Mesenchymal stem cell (in vitro differentiated cells and primary cell): ENCODE measurements around the gene BARX1.
"Not testable (repeated sequence)": the region's sequence is repeated elsewhere in the genome, so short reads cannot be mapped to it uniquely, and the experiment has no call there.

Experiments used
- DNase-seq: peaks from one replicate; pipeline ENCODE4 v3.0.0-alpha.2; 2013
- H2AFZ ChIP-seq: one replicate; pipeline ENCODE4 v1.6.1; 2013; ENCODE audit warnings: low read depth, mild to moderate bottlenecking, control low read depth, inconsistent platforms, low read length, moderate library complexity
- H2AK5ac ChIP-seq: 2 replicates; pipeline ENCODE4 v1.6.1; 2013; ENCODE audit warnings: low read length, moderate library complexity, mild to moderate bottlenecking, inconsistent platforms; ENCODE audit not compliant: severe bottlenecking
- H2BK120ac ChIP-seq: one replicate; pipeline ENCODE4 v1.6.1; 2013; ENCODE audit warnings: low read depth, mild to moderate bottlenecking, inconsistent platforms, low read length, moderate library complexity
- H2BK12ac ChIP-seq, 2 experiments: one replicate each; pipeline ENCODE4 v1.6.1; 2013; ENCODE audit warnings: inconsistent platforms in 2 of 2, low read length in 2 of 2, mild to moderate bottlenecking in 2 of 2, moderate library complexity in 2 of 2, control low read depth in 1 of 2
- H2BK15ac ChIP-seq: one replicate; pipeline ENCODE4 v1.6.1; 2013; ENCODE audit warnings: mild to moderate bottlenecking, low read depth, inconsistent platforms; ENCODE audit not compliant: poor library complexity, severe bottlenecking
- H2BK5ac ChIP-seq: 2 replicates; pipeline ENCODE4 v1.6.1; 2013; ENCODE audit warnings: low read depth, mild to moderate bottlenecking, low read length, control low read depth, inconsistent platforms; ENCODE audit not compliant: poor library complexity, severe bottlenecking
- H3K14ac ChIP-seq, 2 experiments: one replicate each; pipeline ENCODE4 v1.6.1; 2013; ENCODE audit warnings: inconsistent platforms in 2 of 2, low read length in 2 of 2, control low read depth in 1 of 2, mild to moderate bottlenecking in 1 of 2, moderate library complexity in 1 of 2
- H3K18ac ChIP-seq, 2 experiments: one replicate each; pipeline ENCODE4 v1.6.1; 2013; ENCODE audit warnings: inconsistent platforms in 2 of 2, low read length in 2 of 2, control low read depth in 1 of 2, low read depth in 1 of 2, mild to moderate bottlenecking in 1 of 2
- H3K23ac ChIP-seq, 2 experiments: one replicate each; pipeline ENCODE4 v1.6.1; 2013; ENCODE audit warnings: inconsistent platforms in 2 of 2, low read length in 2 of 2, mild to moderate bottlenecking in 2 of 2, moderate library complexity in 2 of 2, control low read depth in 1 of 2
- H3K27ac ChIP-seq: 2 replicates; pipeline ENCODE4 v1.5.1; 2013; ENCODE audit warnings: mild to moderate bottlenecking, moderate library complexity, low read length, control low read depth, inconsistent platforms; ENCODE audit not compliant: poor library complexity, severe bottlenecking
- H3K27me3 ChIP-seq, 2 experiments: 2 replicates each; pipeline versions ENCODE4 v1.6.1 to v1.7.0; 2013; ENCODE audit warnings: low read length in 2 of 2, mild to moderate bottlenecking in 2 of 2, moderate library complexity in 2 of 2, control low read depth in 1 of 2, inconsistent platforms in 1 of 2; ENCODE audit not compliant: control insufficient read depth in 1 of 2, insufficient read depth in 1 of 2
- H3K36me3 ChIP-seq, 2 experiments: 2 replicates each; pipeline versions ENCODE4 v1.6.1 to v1.7.0; 2013; ENCODE audit warnings: low read length in 2 of 2, control low read depth in 1 of 2, inconsistent platforms in 1 of 2, low read depth in 1 of 2, mild to moderate bottlenecking in 1 of 2; ENCODE audit not compliant: insufficient read depth in 2 of 2, control insufficient read depth in 1 of 2
- H3K4ac ChIP-seq, 2 experiments: one replicate each; pipeline ENCODE4 v1.6.1; 2013; ENCODE audit warnings: inconsistent platforms in 2 of 2, low read length in 2 of 2, mild to moderate bottlenecking in 2 of 2, moderate library complexity in 2 of 2, control low read depth in 1 of 2, low read depth in 1 of 2
- H3K4me1 ChIP-seq: 2 replicates; pipeline ENCODE4 v1.6.1; 2013; ENCODE audit warnings: low read depth, low read length, control low read depth; ENCODE audit not compliant: control insufficient read depth, insufficient read depth
- H3K4me2 ChIP-seq: 2 replicates; pipeline ENCODE4 v1.6.1; 2013; ENCODE audit warnings: low read length, mild to moderate bottlenecking, inconsistent platforms; ENCODE audit not compliant: poor library complexity, severe bottlenecking
- H3K4me3 ChIP-seq, 2 experiments: 2 replicates each; pipeline versions ENCODE4 v1.5.1 to v1.7.0; 2013; ENCODE audit warnings: low read length in 2 of 2, mild to moderate bottlenecking in 2 of 2, control low read depth in 1 of 2, low read depth in 1 of 2; ENCODE audit not compliant: insufficient read depth in 1 of 2
- H3K79me1 ChIP-seq: replicated peaks from 2 replicates; pipeline ENCODE4 v1.6.1; 2013; ENCODE audit warnings: mild to moderate bottlenecking, control low read depth, low read length, inconsistent platforms; ENCODE audit not compliant: poor library complexity, severe bottlenecking
- H3K9ac ChIP-seq: 2 replicates; pipeline ENCODE4 v1.7.0; 2013; ENCODE audit warnings: mild to moderate bottlenecking, low read length, moderate library complexity
- H3K9me3 ChIP-seq: 2 replicates; pipeline ENCODE4 v1.7.0; 2013; ENCODE audit warnings: mild to moderate bottlenecking, low read length; ENCODE audit not compliant: control insufficient read depth
- H4K8ac ChIP-seq: one replicate; pipeline ENCODE4 v1.6.1; 2013; ENCODE audit warnings: inconsistent platforms, mild to moderate bottlenecking, low read length, moderate library complexity
- H4K91ac ChIP-seq: one replicate; pipeline ENCODE4 v1.6.1; 2013; ENCODE audit warnings: mild to moderate bottlenecking, low read length, inconsistent platforms
- WGBS: methylation state at CpG from one replicate; pipeline ENCODE4 v1.1.7; 2013; ENCODE audit warnings: mixed read lengths; 5-methylcytosine and 5-hydroxymethylcytosine counted together

The BARX1 gene

DNA sequence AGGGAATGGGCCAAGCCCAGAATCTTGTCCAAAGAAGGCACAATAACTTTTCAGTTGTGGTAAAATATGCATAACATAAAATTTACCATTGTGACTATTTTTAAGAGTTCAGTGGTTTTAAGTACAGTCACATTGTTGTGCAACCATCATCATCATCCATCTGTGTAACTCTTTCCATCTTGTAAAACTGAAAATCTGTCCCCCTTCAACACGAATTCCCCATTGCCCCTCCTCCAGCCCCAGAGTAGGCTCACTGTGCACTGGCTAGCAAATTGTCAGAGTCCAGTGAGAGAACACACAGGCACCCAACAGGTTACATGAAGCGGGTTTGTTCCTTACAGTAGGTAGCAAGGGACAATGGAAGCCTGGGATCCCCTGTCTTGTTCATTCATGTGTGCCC is 13.7 kb downstream of the BARX1 start:
- 70% methylated on average over 2 of the region's 2 CpGs for WGBS
- no peak overlapping the region for H2BK15ac ChIP-seq
- no peak for DNase-seq
- H2BK120ac ChIP-seq: no peak overlapping the region
- H3K4me2 ChIP-seq: no peak overlapping the region
- H3K9ac ChIP-seq: no peak overlapping the region
- peaks cover 7% of the 10 kb centered on the region for H3K4me1 ChIP-seq
- no peak overlapping the region for H2AK5ac ChIP-seq
- H3K27ac ChIP-seq: no peak overlapping the region
- no peak overlapping the region for H2BK12ac ChIP-seq
- H2AFZ ChIP-seq: no peak overlapping the region
- H4K8ac ChIP-seq: no peak overlapping the region
- H3K9me3 ChIP-seq: no peaks in the 10 kb centered on the region
- no peaks in the 10 kb centered on the region for H3K79me1 ChIP-seq
- no peaks in the 10 kb centered on the region for H3K36me3 ChIP-seq
- no peak overlapping the region for H3K18ac ChIP-seq
- peaks cover 65 to 83% of the 10 kb centered on the region in 2 experiments for H3K27me3 ChIP-seq
- H3K4ac ChIP-seq: no peak overlapping the region
- no peak overlapping the region for H3K4me3 ChIP-seq
- H3K14ac ChIP-seq: no peak overlapping the region
- no peak overlapping the region for H4K91ac ChIP-seq
- no peak overlapping the region for H2BK5ac ChIP-seq
- no peak overlapping the region for H3K23ac ChIP-seq

DNA sequence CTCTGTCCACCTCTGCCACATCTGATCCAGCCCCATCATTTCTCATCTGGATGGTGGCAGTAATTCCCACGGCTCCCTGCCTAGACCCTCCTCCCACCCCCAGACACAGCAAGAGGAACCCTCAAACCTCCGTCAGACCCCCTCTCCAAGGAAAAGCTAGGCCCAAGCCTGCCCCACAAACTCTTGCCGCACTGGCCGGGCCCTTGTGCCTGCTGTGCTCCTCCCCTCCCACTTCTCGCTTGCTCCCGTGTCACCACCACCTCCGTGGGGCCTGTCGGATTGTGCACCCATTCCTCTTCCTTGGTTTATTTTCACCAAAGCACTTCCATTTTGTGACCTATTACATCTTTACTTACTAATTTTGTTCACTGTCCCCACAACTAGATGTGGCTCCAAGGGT is 14.2 kb downstream of the BARX1 start:
- peaks cover 4% of the 10 kb centered on the region for H3K4me1 ChIP-seq
- H3K79me1 ChIP-seq: no peaks in the 10 kb centered on the region
- H3K9ac ChIP-seq: no peak overlapping the region
- DNase-seq: no peak
- no peak overlapping the region for H2AK5ac ChIP-seq
- H2BK12ac ChIP-seq: no peak overlapping the region
- peaks cover 62 to 78% of the 10 kb centered on the region in 2 experiments for H3K27me3 ChIP-seq
- H2BK15ac ChIP-seq: no peak overlapping the region
- no peak overlapping the region for H4K8ac ChIP-seq
- no peak overlapping the region for H3K4me2 ChIP-seq
- H3K23ac ChIP-seq: no peak overlapping the region
- H2AFZ ChIP-seq: no peak overlapping the region
- no peak overlapping the region for H3K4ac ChIP-seq
- WGBS: 80% methylated on average over 8 of the region's 8 CpGs
- no peak overlapping the region for H3K27ac ChIP-seq
- H3K18ac ChIP-seq: no peak overlapping the region
- H2BK5ac ChIP-seq: no peak overlapping the region
- H3K4me3 ChIP-seq: no peak overlapping the region
- no peaks in the 10 kb centered on the region for H3K9me3 ChIP-seq
- no peak overlapping the region for H4K91ac ChIP-seq
- H2BK120ac ChIP-seq: no peak overlapping the region
- H3K14ac ChIP-seq: no peak overlapping the region
- no peaks in the 10 kb centered on the region for H3K36me3 ChIP-seq

DNA sequence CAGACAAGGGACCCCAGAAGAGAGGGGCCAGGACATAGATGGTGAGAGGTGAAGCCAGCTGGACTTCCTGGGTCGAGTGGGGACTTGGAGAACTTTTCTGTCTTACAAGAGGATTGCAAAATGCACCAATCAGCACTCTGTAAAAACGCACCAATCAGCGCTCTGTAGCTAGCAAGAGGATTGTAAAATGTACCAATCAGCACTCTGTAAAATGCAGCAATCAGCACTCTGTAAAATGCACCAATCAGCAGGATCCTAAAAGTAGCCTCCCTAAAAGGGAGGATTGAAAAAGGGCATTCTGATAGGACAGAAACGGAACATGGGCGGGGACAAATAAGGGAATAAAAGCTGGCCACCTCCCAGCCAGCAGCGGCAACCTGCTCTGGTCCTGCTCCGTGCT is 15.6 kb downstream of the BARX1 start:
- H3K9ac ChIP-seq, DNase-seq, H2BK5ac ChIP-seq, H4K8ac ChIP-seq, H3K4ac ChIP-seq, H3K9me3 ChIP-seq, H3K4me3 ChIP-seq, H2BK12ac ChIP-seq, H4K91ac ChIP-seq, H3K18ac ChIP-seq, H2AFZ ChIP-seq, H3K23ac ChIP-seq, H3K27ac ChIP-seq, H3K36me3 ChIP-seq, H3K4me2 ChIP-seq, H3K79me1 ChIP-seq, H3K4me1 ChIP-seq, H2BK120ac ChIP-seq, H2BK15ac ChIP-seq, H2AK5ac ChIP-seq, H3K14ac ChIP-seq: not testable (repeated sequence)
- H3K27me3 ChIP-seq: peaks cover 50 to 65% of the 10 kb centered on the region in 2 experiments
- 82% methylated on average over 7 of the region's 7 CpGs for WGBS

DNA sequence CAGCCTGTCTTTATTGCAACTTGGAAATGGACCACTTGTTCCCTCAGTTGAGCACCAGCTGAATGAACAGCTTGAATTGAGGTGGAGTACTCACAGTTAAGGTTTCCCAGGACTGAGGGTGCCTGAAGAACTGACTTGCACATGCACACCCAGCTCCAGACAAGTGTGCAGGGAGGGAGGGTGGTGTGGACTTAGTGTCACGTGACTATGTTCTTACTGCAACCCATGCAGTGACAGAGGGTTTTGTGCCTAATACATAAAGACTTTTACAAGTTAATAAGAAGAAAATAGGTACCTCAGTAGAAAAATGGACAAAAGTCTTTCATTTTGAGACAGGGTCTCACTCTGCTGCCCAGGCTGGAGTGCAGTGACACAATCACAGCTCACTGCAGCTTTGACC is 18.0 kb downstream of the BARX1 start:
- no peaks in the 10 kb centered on the region for H3K4me1 ChIP-seq
- H2AK5ac ChIP-seq: no peak overlapping the region
- no peak for DNase-seq
- H3K27me3 ChIP-seq: peaks cover 31 to 57% of the 10 kb centered on the region in 2 experiments
- H4K91ac ChIP-seq: no peak overlapping the region
- no peaks in the 10 kb centered on the region for H3K79me1 ChIP-seq
- H4K8ac ChIP-seq: no peak overlapping the region
- no CpG with 5 or more reads among the region's 1 CpG for WGBS
- no peak overlapping the region for H2BK15ac ChIP-seq
- no peak overlapping the region for H2BK5ac ChIP-seq
- no peak overlapping the region for H3K4me2 ChIP-seq
- H3K4ac ChIP-seq: no peak overlapping the region
- H2BK120ac ChIP-seq: no peak overlapping the region
- H3K4me3 ChIP-seq: no peak overlapping the region
- no peak overlapping the region for H2AFZ ChIP-seq
- H2BK12ac ChIP-seq: no peak overlapping the region
- no peak overlapping the region for H3K18ac ChIP-seq
- no peak overlapping the region for H3K14ac ChIP-seq
- no peak overlapping the region for H3K27ac ChIP-seq
- H3K9ac ChIP-seq: no peak overlapping the region
- H3K23ac ChIP-seq: no peak overlapping the region
- no peaks in the 10 kb centered on the region for H3K9me3 ChIP-seq
- H3K36me3 ChIP-seq: no peaks in the 10 kb centered on the region
